Smooth muscle cell (in vitro differentiated cells): Measurements from ENCODE around the gene ARAP1. TPM values are rescaled to one million over a fixed set of nuclear protein-coding genes. Genes with fewer than 3 reads are reported as not detected.

Experiments used
- DNase-seq: peaks from one replicate; lab custom pipeline; 2025; ENCODE audit not compliant: unreplicated experiment; lab: John Stamatoyannopoulos, UW
- H2AFZ ChIP-seq: fragments of 200-600 bp; sonication (generic); 2 replicates; pipeline ENCODE4 v1.6.0; 2016; ENCODE audit warnings: antibody characterized with exemption, low read depth, mild to moderate bottlenecking
- H3F3A ChIP-seq: fragments of 200-600 bp; sonication (generic); 2 replicates; pipeline ENCODE4 v1.6.0; 2017; ENCODE audit warnings: antibody characterized with exemption, low read depth
- H3K27ac ChIP-seq: fragments of 200-600 bp; sonication (generic); 2 replicates; pipeline ENCODE4 v1.5.1; 2016; ENCODE audit warnings: low read depth, mild to moderate bottlenecking
- H3K27me3 ChIP-seq: fragments of 200-600 bp; sonication (generic); 2 replicates; pipeline ENCODE4 v1.6.1; 2016; ENCODE audit warnings: low read depth, mild to moderate bottlenecking
- H3K36me3 ChIP-seq: fragments of 200-600 bp; sonication (generic); 2 replicates; pipeline ENCODE4 v1.5.1; 2016; ENCODE audit warnings: low read depth
- H3K4me1 ChIP-seq: fragments of 200-600 bp; sonication (generic); 2 replicates; pipeline ENCODE4 v1.5.1; 2016; ENCODE audit warnings: low read depth
- H3K4me2 ChIP-seq: fragments of 200-600 bp; sonication (generic); 2 replicates; pipeline ENCODE4 v1.6.0; 2016; ENCODE audit warnings: mild to moderate bottlenecking
- H3K4me3 ChIP-seq: fragments of 200-600 bp; sonication (generic); 2 replicates; pipeline ENCODE4 v1.5.1; 2016; ENCODE audit warnings: mild to moderate bottlenecking
- H3K79me2 ChIP-seq: fragments of 200-600 bp; sonication (generic); 2 replicates; pipeline ENCODE4 v1.6.0; 2016; ENCODE audit warnings: low read depth, mild to moderate bottlenecking
- H3K9ac ChIP-seq: fragments of 200-600 bp; sonication (generic); 2 replicates; pipeline ENCODE4 v1.6.0; 2016; ENCODE audit warnings: low read depth
- H3K9me3 ChIP-seq: fragments of 200-600 bp; sonication (generic); replicated peaks from 2 replicates; pipeline ENCODE4 v1.5.1; 2016; ENCODE audit warnings: low read depth
- H4K20me1 ChIP-seq: fragments of 200-600 bp; sonication (generic); 2 replicates; pipeline ENCODE4 v1.6.0; 2016; ENCODE audit warnings: low read depth
- WGBS: methylation state at CpG from one replicate; pipeline ENCODE4 v1.1.7; 2016; ENCODE audit warnings: low lambda C conversion rate; 5-methylcytosine and 5-hydroxymethylcytosine counted together
- polyA plus RNA-seq: library from polyadenylated mRNA; unstranded; fragments of >200 nt; fragmentation: Nextera tagmentation; extraction: Ambion mirVana; gene quantifications from 2 replicates; pipeline ENCODE4 v1.2.1, GENCODE V29; 2016
- total RNA-seq: library from RNA; depleted of rRNA; stranded (reverse); fragments of >200 nt; gene quantifications from 2 replicates; pipeline ENCODE4 v1.2.3, GENCODE V29; 2014
- TF ChIP-seq, protein P1 (sequence below): fragments of 200-600 bp; sonication (generic); IDR thresholded peaks from 2 replicates; pipeline ENCODE4 v1.5.1; 2017; ENCODE audit warnings: borderline replicate concordance, mild to moderate bottlenecking, antibody characterized with exemption; ENCODE audit not compliant: insufficient read depth, poor library complexity, severe bottlenecking

ARAP1 gene
- total and polyA plus RNA-seq, 2 experiments from 2014 or later, result 45.2 to 45.6 TPM

DNA sequence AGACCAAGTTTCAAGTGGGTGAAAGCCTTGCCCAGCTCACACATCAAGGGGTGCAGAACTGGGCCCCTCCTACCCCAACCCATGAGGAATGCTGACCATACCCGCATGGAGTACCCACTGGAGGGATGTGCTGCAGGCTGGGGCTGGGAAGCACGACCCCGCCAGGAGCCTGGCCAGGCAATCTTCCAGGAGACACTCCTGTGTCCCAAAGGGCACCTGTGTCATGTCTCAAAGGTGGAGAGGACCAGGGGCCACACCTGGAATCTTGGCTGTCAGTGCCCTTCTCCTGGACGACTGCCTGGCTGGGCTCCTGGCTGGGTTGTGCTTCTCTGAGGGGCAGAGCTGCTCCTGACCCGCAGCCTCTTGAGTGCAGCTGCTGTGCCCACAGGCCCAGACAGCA lies 6.7 kb downstream of the ARAP1 start:
- Histone ChIP-seq H3K9ac (no peak overlapping the region), H3K4me3 (no peak overlapping the region), H2AFZ (no peak overlapping the region), H3K27me3 (no peaks in the 10 kb centered on the region), H4K20me1 (peaks cover 27% of the 10 kb centered on the region), H3K36me3 (no peaks in the 10 kb centered on the region), H3K27ac (no peak overlapping the region), H3K4me2 (no peak overlapping the region), H3K9me3 (no peaks in the 10 kb centered on the region), H3F3A (no peaks in the 10 kb centered on the region), H3K79me2 (peaks cover 17% of the 10 kb centered on the region), H3K4me1 (peaks cover 9% of the 10 kb centered on the region)
- TF ChIP-seq, protein P1, sequence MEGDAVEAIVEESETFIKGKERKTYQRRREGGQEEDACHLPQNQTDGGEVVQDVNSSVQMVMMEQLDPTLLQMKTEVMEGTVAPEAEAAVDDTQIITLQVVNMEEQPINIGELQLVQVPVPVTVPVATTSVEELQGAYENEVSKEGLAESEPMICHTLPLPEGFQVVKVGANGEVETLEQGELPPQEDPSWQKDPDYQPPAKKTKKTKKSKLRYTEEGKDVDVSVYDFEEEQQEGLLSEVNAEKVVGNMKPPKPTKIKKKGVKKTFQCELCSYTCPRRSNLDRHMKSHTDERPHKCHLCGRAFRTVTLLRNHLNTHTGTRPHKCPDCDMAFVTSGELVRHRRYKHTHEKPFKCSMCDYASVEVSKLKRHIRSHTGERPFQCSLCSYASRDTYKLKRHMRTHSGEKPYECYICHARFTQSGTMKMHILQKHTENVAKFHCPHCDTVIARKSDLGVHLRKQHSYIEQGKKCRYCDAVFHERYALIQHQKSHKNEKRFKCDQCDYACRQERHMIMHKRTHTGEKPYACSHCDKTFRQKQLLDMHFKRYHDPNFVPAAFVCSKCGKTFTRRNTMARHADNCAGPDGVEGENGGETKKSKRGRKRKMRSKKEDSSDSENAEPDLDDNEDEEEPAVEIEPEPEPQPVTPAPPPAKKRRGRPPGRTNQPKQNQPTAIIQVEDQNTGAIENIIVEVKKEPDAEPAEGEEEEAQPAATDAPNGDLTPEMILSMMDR, result no peak
- 92% methylated on average over 5 of the region's 5 CpGs for whole genome bisulfite sequencing
- DNase-seq, result no peak

DNA sequence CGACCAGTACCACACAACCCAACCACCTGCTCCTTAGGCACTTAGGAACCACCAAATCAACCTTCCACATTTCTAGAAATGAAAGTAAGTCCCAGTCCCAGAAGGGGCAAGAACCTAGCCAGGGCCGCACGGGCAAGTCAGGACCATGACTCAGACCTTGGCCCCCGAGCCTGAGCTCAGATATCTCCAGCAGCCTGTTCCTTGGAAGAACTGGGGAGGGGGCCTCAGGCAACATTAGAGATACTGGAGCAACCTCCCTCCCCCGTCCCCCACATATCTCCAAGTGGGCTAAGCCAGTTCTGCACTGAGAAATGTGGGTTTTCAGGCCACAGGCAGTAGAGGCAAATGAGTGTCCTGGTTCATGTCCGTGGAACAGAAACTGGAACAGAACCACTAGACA lies 7.7 kb downstream of the ARAP1 start:
- DNase-seq, result no peak
- Histone ChIP-seq H4K20me1 (peaks cover 27% of the 10 kb centered on the region), H3K36me3 (no peaks in the 10 kb centered on the region), H3K79me2 (peaks cover 17% of the 10 kb centered on the region), H2AFZ (no peak overlapping the region), H3K4me1 (peaks cover 9% of the 10 kb centered on the region), H3K27ac (no peak overlapping the region), H3K27me3 (no peaks in the 10 kb centered on the region), H3K9me3 (no peaks in the 10 kb centered on the region), H3K4me2 (no peak overlapping the region), H3F3A (no peaks in the 10 kb centered on the region), H3K9ac (no peak overlapping the region), H3K4me3 (no peak overlapping the region)
- TF ChIP-seq, protein P1, result no peak
- 46% methylated on average over 6 of the region's 6 CpGs for WGBS

DNA sequence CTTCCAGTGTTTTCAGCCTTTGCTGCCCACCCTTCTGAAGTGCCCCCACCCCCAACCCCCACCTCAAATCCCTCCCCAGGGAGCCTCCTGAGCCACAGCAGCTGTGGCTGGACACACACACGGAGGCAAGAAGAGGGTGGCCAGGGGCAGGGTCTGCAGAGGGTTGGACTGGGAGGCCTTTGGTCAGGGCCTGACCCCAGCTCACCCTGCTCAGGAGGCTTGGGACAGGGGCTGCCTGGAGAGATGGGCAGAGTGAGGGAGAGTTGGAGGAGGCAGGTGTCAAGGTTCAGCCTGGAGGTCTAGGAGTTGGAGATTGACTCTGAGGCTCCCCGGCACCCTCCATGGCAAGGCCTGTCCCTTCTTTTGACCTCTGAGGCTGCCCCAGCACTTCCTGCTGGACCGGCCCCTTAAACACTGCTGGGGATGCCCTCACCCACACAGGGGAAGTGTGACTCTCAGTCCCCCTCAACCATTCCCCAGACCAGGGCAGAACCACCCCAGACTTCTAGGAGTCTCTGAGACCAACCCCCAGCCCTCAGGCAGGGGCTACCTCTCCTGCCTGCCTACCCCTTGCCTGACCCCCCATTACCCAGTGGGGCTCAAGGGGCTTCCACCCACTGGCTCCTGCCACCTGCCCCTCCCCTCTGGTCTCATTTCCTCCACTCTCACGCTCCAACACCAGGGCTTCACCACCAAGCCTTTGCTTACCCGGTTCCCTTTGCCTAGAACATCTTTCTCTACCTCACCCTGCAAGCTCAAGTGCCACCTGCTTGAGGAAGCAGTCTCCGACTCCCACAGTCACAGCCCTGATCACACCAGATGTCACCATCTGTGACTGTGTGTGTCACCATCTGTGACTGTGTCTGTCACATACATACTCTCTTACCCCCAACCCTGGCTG lies 8.6 kb downstream of the ARAP1 start:
- WGBS, result 93% methylated on average over 6 of the region's 6 CpGs
- TF ChIP-seq, protein P1, result no peak
- Histone ChIP-seq H3K27ac (no peak overlapping the region), H3K36me3 (no peaks in the 10 kb centered on the region), H4K20me1 (peaks cover 27% of the 10 kb centered on the region), H3K27me3 (no peaks in the 10 kb centered on the region), H3F3A (no peaks in the 10 kb centered on the region), H3K9me3 (no peaks in the 10 kb centered on the region), H3K4me3 (no peak overlapping the region), H3K4me2 (no peak overlapping the region), H3K9ac (no peak overlapping the region), H2AFZ (no peak overlapping the region), H3K79me2 (peaks cover 17% of the 10 kb centered on the region), H3K4me1 (peaks cover 9% of the 10 kb centered on the region)
- no peak for DNase-seq
